Panc1 (cell line): ENCODE data around the gene PCNT. TPM values are rescaled to one million over a fixed set of nuclear protein-coding genes. Genes with fewer than 3 reads are reported as not detected.

Experiments used
- ATAC-seq: fragments of 200-7000 bp; cut with Tn5 transposase; 2 replicates; pipeline ENCODE4 v1.9.1; 2020; ENCODE audit warnings: mild to moderate bottlenecking, moderate library complexity
- BruUV-seq: library from RNA; stranded (reverse); fragments of 400-500 nt; replicated peaks from 2 replicates; lab custom pipeline; 2021; lab: Mats Ljungman, UMichigan
- CTCF ChIA-PET: fragments of 300-600 bp; sonication (Branson Sonifier 250); formaldehyde crosslinking; loops from one replicate; lab custom pipeline; 2022; ENCODE audit warnings: antibody characterized with exemption; lab: Charles Lee
- POLR2A ChIA-PET: fragments of 300-600 bp; sonication (Branson Sonifier 250); formaldehyde crosslinking; loops from one replicate; lab custom pipeline; 2022; ENCODE audit warnings: antibody characterized with exemption; lab: Charles Lee
- DNase-seq: peaks from one replicate; pipeline ENCODE4 v3.0.0-alpha.2; 2010; ENCODE audit warnings: low read depth, low spot score
- H3K27ac ChIP-seq: 2 replicates; pipeline ENCODE4 v1.5.1; 2011; ENCODE audit warnings: mild to moderate bottlenecking, low read length, inconsistent platforms
- H3K27me3 ChIP-seq: fragments of 200-500 bp; sonication (Bioruptor generic); 2 replicates; pipeline ENCODE4 v1.6.0; 2014; ENCODE audit warnings: low read length, inconsistent platforms; ENCODE audit not compliant: control insufficient read depth, insufficient read depth
- H3K36me3 ChIP-seq: fragments of 200-500 bp; sonication (Bioruptor generic); 2 replicates; pipeline ENCODE4 v1.5.1; 2014; ENCODE audit warnings: inconsistent platforms, mild to moderate bottlenecking, low read length, moderate library complexity; ENCODE audit not compliant: control insufficient read depth, insufficient read depth
- H3K4me1 ChIP-seq: 2 replicates; pipeline ENCODE4 v1.5.1; 2011; ENCODE audit warnings: inconsistent platforms, mild to moderate bottlenecking, low read length, moderate library complexity; ENCODE audit not compliant: control insufficient read depth, insufficient read depth
- H3K4me3 ChIP-seq, 2 experiments: 2 replicates each; pipeline ENCODE4 v1.5.1; 2011 to 2012; ENCODE audit warnings: low read depth in 2 of 2, low read length in 2 of 2, mild to moderate bottlenecking in 2 of 2, inconsistent platforms in 1 of 2, moderate library complexity in 1 of 2
- H3K9me3 ChIP-seq: fragments of 200-500 bp; sonication (Bioruptor generic); 2 replicates; pipeline ENCODE4 v1.5.1; 2014; ENCODE audit warnings: low read depth, mild to moderate bottlenecking, inconsistent platforms, low read length, moderate library complexity; ENCODE audit not compliant: control insufficient read depth, insufficient read depth
- POLR2AphosphoS5 ChIP-seq: IDR thresholded peaks from 2 replicates; pipeline ENCODE4 v1.6.1; 2012; ENCODE audit warnings: mild to moderate bottlenecking, low read depth, low read length, moderate library complexity
- SIN3A ChIP-seq: IDR thresholded peaks from 2 replicates; pipeline ENCODE4 v1.6.1; 2012; ENCODE audit warnings: low read depth, mild to moderate bottlenecking, low read length, moderate library complexity, borderline replicate concordance; ENCODE audit not compliant: insufficient read depth
- TCF7L2 ChIP-seq: IDR thresholded peaks from 2 replicates; pipeline ENCODE4 v1.6.1; 2011; ENCODE audit warnings: mild to moderate bottlenecking, low read depth, low read length, inconsistent platforms
- in situ Hi-C: cut with HindIII; loops from 2 replicates; pipeline ENCODE4 v1.10.0; 2016; ENCODE audit warnings: low sequenced_read_pairs, low pct_unique_long_range_greater_than_20kb
- intact Hi-C: fragments of 100-400 bp; cut with micrococcal nuclease; formaldehyde crosslinking; loops from one replicate; pipeline ENCODE4 v1.10.0; 2022; ENCODE audit not compliant: unreplicated experiment
- total RNA-seq: library from RNA; stranded (reverse); gene quantifications from one replicate; pipeline ENCODE4 v1.2.1, GENCODE V29; 2021; ENCODE audit not compliant: unreplicated experiment
- TF ChIP-seq, protein P1 (sequence below): fragments of 450-650 bp; IDR thresholded peaks from 2 replicates; pipeline ENCODE4 v1.5.1; 2017; ENCODE audit warnings: mild to moderate bottlenecking
- TF ChIP-seq, protein P2 (sequence below), 2 experiments: IDR thresholded peaks; 2 replicates each; pipeline ENCODE4 v1.6.1; 2011 to 2012; ENCODE audit warnings: low read depth in 2 of 2, control low read depth in 1 of 2, low read length in 1 of 2, mild to moderate bottlenecking in 1 of 2, moderate library complexity in 1 of 2; ENCODE audit not compliant: insufficient read depth in 1 of 2

Gene PCNT
- total RNA-seq, 1 experiment from 2014 or later, result 44.3 TPM

DNA sequence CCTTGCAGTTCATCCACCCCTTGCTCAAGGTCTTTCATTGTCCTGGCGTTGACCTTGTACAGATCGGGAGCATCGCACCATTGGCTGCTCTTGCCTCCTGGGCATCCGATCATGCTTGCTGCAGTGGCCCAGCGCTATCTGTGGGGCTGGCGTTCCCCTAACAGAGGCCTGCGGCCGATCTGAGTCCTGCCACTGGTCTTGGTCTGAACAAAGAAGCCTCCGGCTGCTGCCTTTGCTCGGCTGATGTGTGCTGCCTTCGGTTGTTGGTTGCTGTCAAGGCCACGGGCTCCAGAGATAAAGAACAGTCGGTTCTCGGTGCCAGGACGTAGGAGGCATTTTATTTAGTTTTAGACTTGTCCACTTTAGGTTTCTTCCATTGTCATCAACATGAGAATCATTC lies 39.0 kb downstream of the PCNT start:
- no peak for ATAC-seq
- in situ Hi-C loops, result no loop called here
- Histone ChIP-seq H3K27me3 (no peaks in the 10 kb centered on the region), H3K27ac (no peak overlapping the region), H3K9me3 (no peaks in the 10 kb centered on the region), H3K4me3 (no peak overlapping the region), H3K4me1 (no peaks in the 10 kb centered on the region), H3K36me3 (peaks cover 6% of the 10 kb centered on the region; the same call in 1 of the 2 replicates)
- intact Hi-C loops, result no loop called here
- CTCF ChIA-PET, result no interaction called here
- POLR2A ChIA-PET, result no interaction called here
- TF ChIP-seq POLR2AphosphoS5, result no peak
- TF ChIP-seq, protein P1, sequence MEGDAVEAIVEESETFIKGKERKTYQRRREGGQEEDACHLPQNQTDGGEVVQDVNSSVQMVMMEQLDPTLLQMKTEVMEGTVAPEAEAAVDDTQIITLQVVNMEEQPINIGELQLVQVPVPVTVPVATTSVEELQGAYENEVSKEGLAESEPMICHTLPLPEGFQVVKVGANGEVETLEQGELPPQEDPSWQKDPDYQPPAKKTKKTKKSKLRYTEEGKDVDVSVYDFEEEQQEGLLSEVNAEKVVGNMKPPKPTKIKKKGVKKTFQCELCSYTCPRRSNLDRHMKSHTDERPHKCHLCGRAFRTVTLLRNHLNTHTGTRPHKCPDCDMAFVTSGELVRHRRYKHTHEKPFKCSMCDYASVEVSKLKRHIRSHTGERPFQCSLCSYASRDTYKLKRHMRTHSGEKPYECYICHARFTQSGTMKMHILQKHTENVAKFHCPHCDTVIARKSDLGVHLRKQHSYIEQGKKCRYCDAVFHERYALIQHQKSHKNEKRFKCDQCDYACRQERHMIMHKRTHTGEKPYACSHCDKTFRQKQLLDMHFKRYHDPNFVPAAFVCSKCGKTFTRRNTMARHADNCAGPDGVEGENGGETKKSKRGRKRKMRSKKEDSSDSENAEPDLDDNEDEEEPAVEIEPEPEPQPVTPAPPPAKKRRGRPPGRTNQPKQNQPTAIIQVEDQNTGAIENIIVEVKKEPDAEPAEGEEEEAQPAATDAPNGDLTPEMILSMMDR, result no peak
- TF ChIP-seq, protein P2, sequence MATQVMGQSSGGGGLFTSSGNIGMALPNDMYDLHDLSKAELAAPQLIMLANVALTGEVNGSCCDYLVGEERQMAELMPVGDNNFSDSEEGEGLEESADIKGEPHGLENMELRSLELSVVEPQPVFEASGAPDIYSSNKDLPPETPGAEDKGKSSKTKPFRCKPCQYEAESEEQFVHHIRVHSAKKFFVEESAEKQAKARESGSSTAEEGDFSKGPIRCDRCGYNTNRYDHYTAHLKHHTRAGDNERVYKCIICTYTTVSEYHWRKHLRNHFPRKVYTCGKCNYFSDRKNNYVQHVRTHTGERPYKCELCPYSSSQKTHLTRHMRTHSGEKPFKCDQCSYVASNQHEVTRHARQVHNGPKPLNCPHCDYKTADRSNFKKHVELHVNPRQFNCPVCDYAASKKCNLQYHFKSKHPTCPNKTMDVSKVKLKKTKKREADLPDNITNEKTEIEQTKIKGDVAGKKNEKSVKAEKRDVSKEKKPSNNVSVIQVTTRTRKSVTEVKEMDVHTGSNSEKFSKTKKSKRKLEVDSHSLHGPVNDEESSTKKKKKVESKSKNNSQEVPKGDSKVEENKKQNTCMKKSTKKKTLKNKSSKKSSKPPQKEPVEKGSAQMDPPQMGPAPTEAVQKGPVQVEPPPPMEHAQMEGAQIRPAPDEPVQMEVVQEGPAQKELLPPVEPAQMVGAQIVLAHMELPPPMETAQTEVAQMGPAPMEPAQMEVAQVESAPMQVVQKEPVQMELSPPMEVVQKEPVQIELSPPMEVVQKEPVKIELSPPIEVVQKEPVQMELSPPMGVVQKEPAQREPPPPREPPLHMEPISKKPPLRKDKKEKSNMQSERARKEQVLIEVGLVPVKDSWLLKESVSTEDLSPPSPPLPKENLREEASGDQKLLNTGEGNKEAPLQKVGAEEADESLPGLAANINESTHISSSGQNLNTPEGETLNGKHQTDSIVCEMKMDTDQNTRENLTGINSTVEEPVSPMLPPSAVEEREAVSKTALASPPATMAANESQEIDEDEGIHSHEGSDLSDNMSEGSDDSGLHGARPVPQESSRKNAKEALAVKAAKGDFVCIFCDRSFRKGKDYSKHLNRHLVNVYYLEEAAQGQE (IDR thresholded peaks at IDR 0.05; ENCODE audit: insufficient read depth in 1 of 2, low read depth in 2 of 2, low read length in 1 of 2), result no peak
- TF ChIP-seq TCF7L2, result no peak
- TF ChIP-seq SIN3A, result no peak
- BruUV-seq, result no TSS peak
- DNase-seq, result no peak

DNA sequence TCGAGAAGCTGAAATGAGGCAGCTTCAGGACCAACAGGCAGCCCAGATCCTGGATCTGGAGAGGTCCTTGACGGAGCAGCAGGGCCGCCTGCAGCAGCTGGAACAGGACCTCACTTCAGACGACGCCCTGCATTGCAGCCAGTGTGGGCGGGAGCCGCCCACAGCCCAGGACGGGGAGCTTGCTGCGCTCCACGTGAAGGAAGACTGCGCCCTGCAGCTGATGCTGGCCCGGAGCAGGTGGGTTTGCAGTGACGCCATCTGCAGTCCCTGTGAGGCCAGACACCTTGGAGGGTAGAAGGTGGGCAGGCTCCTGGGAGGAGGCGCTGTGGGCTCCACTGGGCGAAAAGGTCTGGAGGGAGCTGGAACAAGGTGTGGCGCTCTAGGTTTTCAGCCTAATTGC lies 39.7 kb downstream of the PCNT start:
- intact Hi-C loops, result no loop called here
- no peaks in the 10 kb centered on the region for H3K27me3 ChIP-seq
- in situ Hi-C loops, result no loop called here
- no peaks in the 10 kb centered on the region for H3K4me1 ChIP-seq
- ChIA-PET POLR2A (no interaction called here), CTCF (no interaction called here)
- H3K27ac ChIP-seq, result no peak overlapping the region
- DNase-seq (no peak), ATAC-seq (no peak)
- peaks cover 6% of the 10 kb centered on the region; the same call in 1 of the 2 replicates for H3K36me3 ChIP-seq
- no peak overlapping the region for H3K4me3 ChIP-seq
- TF ChIP-seq POLR2AphosphoS5 (no peak), SIN3A (no peak), TCF7L2 (no peak)
- TF ChIP-seq, protein P2 (IDR thresholded peaks at IDR 0.05; ENCODE audit: insufficient read depth in 1 of 2, low read depth in 2 of 2, low read length in 1 of 2), result no peak
- TF ChIP-seq, protein P1, result no peak
- BruUV-seq, result no TSS peak
- no peaks in the 10 kb centered on the region for H3K9me3 ChIP-seq
